ENCODE measurements around the gene PAN3. TPM values are rescaled to one million over a fixed set of nuclear protein-coding genes. Genes with fewer than 3 reads are reported as not detected.

PAN3 gene
- total RNA-seq, 1 donor from 2014 or later: 36.1 TPM

DNA sequence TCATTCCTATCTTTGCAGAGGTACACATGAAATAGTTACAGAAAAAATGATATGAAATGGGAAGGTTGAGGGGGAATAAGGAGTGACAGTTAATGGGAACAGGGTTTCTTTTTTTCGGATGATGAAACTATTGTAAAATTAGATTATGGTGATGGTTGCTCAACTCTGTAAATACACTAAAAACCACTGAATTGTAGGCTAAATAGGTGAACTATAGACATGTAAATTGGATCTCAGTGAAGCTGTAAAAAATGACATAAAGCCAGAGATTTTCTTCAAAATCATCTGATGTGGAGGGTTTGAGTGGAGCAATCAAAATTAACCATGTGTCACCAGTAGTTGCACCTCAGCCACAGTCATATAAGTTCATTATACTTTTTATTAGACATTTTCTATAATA is 31.4 kb upstream of the PAN3 start:
- Histone ChIP-seq H3K27ac (no peak overlapping the region), H3K4me3 (no peak overlapping the region), H3K9me3 (no peaks in the 10 kb centered on the region), H3K27me3 (no peaks in the 10 kb centered on the region), H3K36me3 (no peaks in the 10 kb centered on the region), H3K4me1 (no peaks in the 10 kb centered on the region)
- TF ChIP-seq POLR2AphosphoS5 (IDR thresholded peaks at IDR 0.05; ENCODE audit: insufficient read depth in 1 of 2, low read depth in 1 of 2) (no peak), CTCF (IDR thresholded peaks at IDR 0.05) (no peak), POLR2A (IDR thresholded peaks at IDR 0.05) (no peak)
- intact Hi-C loops (cut with DNase I): no loop called here
- DNase-seq (ENCODE audit: extremely low spot score in 2 of 2): no peak

GRCh38 chr13:28110414-28110813 is 27.9 kb upstream of the PAN3 start:
- Histone ChIP-seq H3K27me3 (no peaks in the 10 kb centered on the region), H3K9me3 (no peaks in the 10 kb centered on the region), H3K36me3 (no peaks in the 10 kb centered on the region), H3K4me1 (no peaks in the 10 kb centered on the region), H3K27ac (no peak overlapping the region), H3K4me3 (no peak overlapping the region)
- intact Hi-C loops (cut with DNase I): no loop called here
- TF ChIP-seq CTCF (IDR thresholded peaks at IDR 0.05) (no peak), POLR2A (IDR thresholded peaks at IDR 0.05) (no peak), POLR2AphosphoS5 (IDR thresholded peaks at IDR 0.05; ENCODE audit: insufficient read depth in 1 of 2, low read depth in 1 of 2) (no peak)
- DNase-seq (ENCODE audit: extremely low spot score in 2 of 2): no peak

GRCh38 chr13:28116736-28117135 is 21.6 kb upstream of the PAN3 start:
- no peak for DNase-seq (ENCODE audit: extremely low spot score in 2 of 2)
- no peak overlapping the region for H3K4me3 ChIP-seq
- H3K4me1 ChIP-seq: no peaks in the 10 kb centered on the region
- H3K36me3 ChIP-seq: no peaks in the 10 kb centered on the region
- H3K27ac ChIP-seq: no peak overlapping the region
- H3K9me3 ChIP-seq: no peaks in the 10 kb centered on the region
- TF ChIP-seq CTCF (IDR thresholded peaks at IDR 0.05) (no peak), POLR2A (IDR thresholded peaks at IDR 0.05) (no peak)
- intact Hi-C loops (cut with DNase I): no loop called here
- H3K27me3 ChIP-seq: no peaks in the 10 kb centered on the region

DNA sequence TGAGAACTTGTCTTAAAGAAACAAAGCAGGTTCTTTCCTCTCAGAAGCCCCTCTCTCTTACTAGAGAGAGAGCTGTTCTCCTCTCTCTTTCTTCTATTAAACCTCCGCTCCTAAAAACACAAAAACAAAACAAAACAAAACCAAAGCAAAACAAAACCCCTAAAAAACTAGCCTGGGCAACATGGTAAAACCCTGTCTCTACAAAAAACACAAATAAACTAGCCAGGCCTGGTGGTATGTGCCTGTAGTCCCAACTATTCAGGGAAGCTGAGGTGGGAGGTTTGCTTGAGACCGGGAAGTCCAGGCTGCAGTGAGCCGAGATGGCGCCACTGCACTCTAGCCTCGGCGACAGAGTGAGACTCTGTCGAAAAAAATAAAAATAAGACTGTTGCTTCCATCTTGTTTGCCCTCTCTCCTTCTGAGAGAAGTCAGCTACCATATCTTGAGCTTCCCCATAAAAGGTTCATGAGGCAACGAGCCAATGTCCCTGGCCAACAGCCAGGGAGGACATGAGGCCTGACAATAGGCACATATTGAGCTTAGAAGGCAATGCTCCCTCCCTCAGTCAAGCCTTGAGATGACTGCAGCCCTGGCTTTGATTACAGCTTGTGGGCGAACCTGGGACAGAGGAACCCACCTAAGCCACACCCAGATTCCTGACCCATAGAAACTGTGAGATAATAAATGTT is 20.5 kb upstream of the PAN3 start:
- no peaks in the 10 kb centered on the region for H3K4me1 ChIP-seq
- H3K27ac ChIP-seq: no peak overlapping the region
- no peak for TF ChIP-seq POLR2AphosphoS5 (IDR thresholded peaks at IDR 0.05; ENCODE audit: insufficient read depth in 1 of 2, low read depth in 1 of 2)
- TF ChIP-seq CTCF (IDR thresholded peaks at IDR 0.05): no peak
- DNase-seq (ENCODE audit: extremely low spot score in 2 of 2): no peak
- intact Hi-C loops (cut with DNase I): no loop called here
- H3K9me3 ChIP-seq: no peaks in the 10 kb centered on the region
- no peaks in the 10 kb centered on the region for H3K27me3 ChIP-seq
- no peaks in the 10 kb centered on the region for H3K36me3 ChIP-seq
- H3K4me3 ChIP-seq: no peak overlapping the region

DNA sequence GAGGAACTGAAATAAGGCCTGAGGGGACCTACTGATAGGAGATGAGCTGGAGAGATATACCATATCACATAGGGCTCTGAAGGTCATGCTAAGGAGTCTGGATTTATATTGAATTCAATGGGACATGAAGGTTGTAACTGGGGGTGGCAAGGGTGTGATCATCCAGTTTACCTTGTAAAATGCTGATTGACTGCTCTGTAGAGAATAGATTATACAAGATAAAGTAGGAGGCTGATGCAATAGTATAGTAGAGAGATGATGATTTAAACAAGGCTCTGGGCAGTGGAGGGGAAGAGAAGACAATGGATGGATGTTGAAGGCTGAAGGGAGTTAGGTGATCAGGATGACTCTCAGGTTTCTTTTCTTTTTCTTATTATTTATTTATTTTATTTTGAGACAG is 18.0 kb upstream of the PAN3 start:
- Histone ChIP-seq H3K27me3 (no peaks in the 10 kb centered on the region), H3K4me1 (no peaks in the 10 kb centered on the region), H3K27ac (no peak overlapping the region), H3K36me3 (no peaks in the 10 kb centered on the region), H3K4me3 (no peak overlapping the region), H3K9me3 (no peaks in the 10 kb centered on the region)
- TF ChIP-seq POLR2A (IDR thresholded peaks at IDR 0.05) (no peak), POLR2AphosphoS5 (IDR thresholded peaks at IDR 0.05; ENCODE audit: insufficient read depth in 1 of 2, low read depth in 1 of 2) (no peak), CTCF (IDR thresholded peaks at IDR 0.05) (no peak)
- no peak for DNase-seq (ENCODE audit: extremely low spot score in 2 of 2)
- intact Hi-C loops (cut with DNase I): no loop called here
